Suprapubic skin (tissue), 3 donors: ENCODE results near the gene MSI1.

Experiments used
- CTCF ChIP-seq, 2 donors: fragments of 200-600 bp in 1 of 2; fragments of 450-650 bp in 1 of 2; sonication (generic) in 1 of 2; IDR thresholded peaks; one replicate each; pipeline ENCODE4 v1.5.1; 2016 to 2019; ENCODE audit warnings: antibody characterized with exemption in 2 of 2, mild to moderate bottlenecking in 1 of 2, moderate library complexity in 1 of 2
- EP300 ChIP-seq: sonication (generic); formaldehyde crosslinking; IDR thresholded peaks from one replicate; pipeline ENCODE4 v1.6.1; 2017; ENCODE audit warnings: antibody characterized with exemption

GRCh38 chr12:120353556-120354317, 15.2 kb downstream of the MSI1 start:
- no peak for TF ChIP-seq CTCF (IDR thresholded peaks at IDR 0.05)
- TF ChIP-seq EP300, result no peak
